ENCODE measurements around the gene TBL1X. TPM values are rescaled to one million over a fixed set of nuclear protein-coding genes. Genes with fewer than 3 reads are reported as not detected.

The TBL1X gene
- total and polyA plus RNA-seq, 2 of the 8 experiments (the other 6 are each of a cell fraction or from before 2014, with no cell fraction given), result 13.3 to 25.6 TPM

DNA sequence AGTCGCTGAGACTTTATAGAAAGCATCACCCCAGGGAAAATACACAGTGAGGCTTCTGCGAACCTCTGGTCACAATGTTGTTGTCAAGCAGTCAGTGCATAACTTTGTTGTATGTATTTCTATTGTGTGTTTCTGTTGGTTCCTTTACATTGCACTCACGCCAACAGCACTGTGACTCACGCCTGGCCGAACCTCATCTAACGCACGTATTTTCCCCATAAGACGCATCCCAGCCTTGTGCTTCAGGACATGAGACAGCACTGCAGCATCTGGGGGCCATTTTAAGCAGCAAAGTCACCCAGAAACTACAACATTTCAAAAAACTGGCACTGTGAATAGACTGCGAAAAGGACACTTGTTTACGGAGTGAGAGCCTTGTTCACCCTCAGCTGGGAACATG is 30.6 kb downstream of the TBL1X start:
- FAIRE-seq, result no peak
- no peaks in the 10 kb centered on the region for H3K79me1 ChIP-seq (ENCODE audit: low read depth, low read length)
- no peak overlapping the region for H3K4ac ChIP-seq (replicated peaks; ENCODE audit: insufficient read length, low read depth, low read length)
- DNase-seq (ENCODE audit: low read depth in 1 of 2, low spot score in 2 of 2), result no peak
- WGBS, 2 experiments (ENCODE audit: extremely low coverage in 1 of 2, insufficient coverage in 1 of 2, insufficient read length in 1 of 2, insufficient replicate concordance in 2 of 2, low coverage in 1 of 2, low lambda C conversion rate in 2 of 2, missing lambda C conversion rate in 1 of 2), result 91% methylated on average over 10 of the region's 10 CpGs; no CpG with 5 or more reads in 1 of the 2 experiments
- no peak overlapping the region for H4K5ac ChIP-seq (ENCODE audit: insufficient read length, low read depth, low read length)
- H2BK120ac ChIP-seq (replicated peaks; ENCODE audit: low read depth, low read length), result no peak overlapping the region
- H3K4me1 ChIP-seq (replicated peaks in 1 of 4; ENCODE audit: control insufficient read depth in 3 of 4, insufficient read depth in 4 of 4, low read length in 3 of 4), result no peaks in the 10 kb centered on the region
- no peak overlapping the region for H2AFZ ChIP-seq (ENCODE audit: low read length)
- no peak overlapping the region for H2BK15ac ChIP-seq (ENCODE audit: low read length)
- peaks cover 0 to 54% of the 10 kb centered on the region in 2 experiments; a peak in 2 of 4 replicates for H3K79me2 ChIP-seq (ENCODE audit: control insufficient read depth in 1 of 2, insufficient read depth in 2 of 2, low read length in 2 of 2)
- H3K23me2 ChIP-seq (ENCODE audit: low read depth, low read length), result no peaks in the 10 kb centered on the region
- CTCF ChIA-PET (ENCODE audit: partially characterized antibody), result no interaction called here
- no peak overlapping the region for H3K9ac ChIP-seq (replicated peaks in 1 of 4; ENCODE audit: extremely low read depth in 1 of 4, low read depth in 3 of 4, low read length in 3 of 4)
- peaks cover 0 to 13% of the 10 kb centered on the region in 2 experiments for H4K20me1 ChIP-seq (replicated peaks in 1 of 2; ENCODE audit: control insufficient read depth in 1 of 2, insufficient read depth in 2 of 2, low read length in 2 of 2)
- H3K27ac ChIP-seq (ENCODE audit: low read depth, low read length), result no peak overlapping the region
- H3K27me3 ChIP-seq (replicated peaks in 1 of 4; ENCODE audit: control insufficient read depth in 3 of 4, extremely low read depth in 1 of 4, insufficient read depth in 3 of 4, low read length in 3 of 4), result no peaks in the 10 kb centered on the region
- no peak overlapping the region for H4K91ac ChIP-seq (replicated peaks; ENCODE audit: insufficient read length, low read length)
- POLR2A ChIA-PET (ENCODE audit: partially characterized antibody), result no interaction called here
- no peak overlapping the region for H3K4me3 ChIP-seq (ENCODE audit: extremely low read depth in 1 of 4, insufficient read depth in 2 of 4, low read depth in 3 of 4, low read length in 4 of 4)
- H3K18ac ChIP-seq (ENCODE audit: extremely low read depth, low read length), result no peak overlapping the region
- no peak overlapping the region for H2BK20ac ChIP-seq (ENCODE audit: low read length)
- no peak overlapping the region for H3K56ac ChIP-seq (replicated peaks; ENCODE audit: insufficient read length, low read depth, low read length)
- H4K8ac ChIP-seq (ENCODE audit: extremely low read depth, insufficient read depth, low read length), result no peak overlapping the region
- no peak overlapping the region for H3K23ac ChIP-seq (ENCODE audit: insufficient read length)
- no peak overlapping the region for H2BK5ac ChIP-seq (ENCODE audit: low read depth, low read length)
- no peaks in the 10 kb centered on the region for H3K9me3 ChIP-seq (ENCODE audit: insufficient read depth in 2 of 2, low read depth in 1 of 2, low read length in 1 of 2)
- H3K4me2 ChIP-seq (ENCODE audit: insufficient read depth in 1 of 2, low read depth in 2 of 2, low read length in 2 of 2), result no peak overlapping the region
- H2BK12ac ChIP-seq (ENCODE audit: low read depth, low read length), result no peak overlapping the region
- H3K36me3 ChIP-seq (ENCODE audit: control insufficient read depth in 2 of 4, insufficient read depth in 4 of 4, low read length in 3 of 4), result no peaks in the 10 kb centered on the region
- H3K14ac ChIP-seq (ENCODE audit: insufficient read length), result no peak overlapping the region
- 0 out of 2 replicates have a peak overlapping the region, but pooled peaks have one; percentile 40 for H2AK5ac ChIP-seq (ENCODE audit: low read depth, low read length)
- no peak for TF ChIP-seq E2F6 (IDR thresholded peaks at IDR 0.05)
- no peak for TF ChIP-seq CTBP2 (IDR thresholded peaks at IDR 0.05; ENCODE audit: borderline replicate concordance, insufficient read depth, insufficient read length, low read length)
- no peak for TF ChIP-seq EP300 (IDR thresholded peaks at IDR 0.05; ENCODE audit: borderline replicate concordance in 1 of 2, low read depth in 2 of 2, low read length in 2 of 2)
- no peak for TF ChIP-seq USF2 (IDR thresholded peaks at IDR 0.05; ENCODE audit: low read length)
- no peak for TF ChIP-seq KDM5A (IDR thresholded peaks at IDR 0.05; ENCODE audit: low read length)
- TF ChIP-seq BACH1 (IDR thresholded peaks at IDR 0.05; ENCODE audit: low read length), result no peak
- TF ChIP-seq SUZ12 (IDR thresholded peaks at IDR 0.05; ENCODE audit: low read length), result no peak
- no peak for TF ChIP-seq BCL11A (IDR thresholded peaks at IDR 0.05; ENCODE audit: low read depth in 2 of 2, low read length in 2 of 2)
- no peak for TF ChIP-seq POU5F1 (IDR thresholded peaks at IDR 0.05; ENCODE audit: low read depth, low read length)
- TF ChIP-seq TAF1 (IDR thresholded peaks at IDR 0.05; ENCODE audit: low read depth, low read length), result no peak
- TF ChIP-seq KDM4A (IDR thresholded peaks at IDR 0.05; ENCODE audit: low read depth, low read length, severe bottlenecking), result no peak
- TF ChIP-seq SP2 (IDR thresholded peaks at IDR 0.05; ENCODE audit: low read length), result no peak
- no peak for TF ChIP-seq HDAC6 (IDR thresholded peaks at IDR 0.05; ENCODE audit: low read depth, low read length)

Data from H1 (cell line).